GM12878 (cell line): ENCODE results near the gene NPR2. TPM values are rescaled to one million over a fixed set of nuclear protein-coding genes. Genes with fewer than 3 reads are reported as not detected.

ENCODE experiments used
- ATAC-seq: fragments of 200-7000 bp; cut with Tn5 transposase; 3 replicates; pipeline ENCODE4 v1.9.1; 2020; ENCODE audit warnings: mild to moderate bottlenecking, moderate library complexity
- BruUV-seq: library from RNA; stranded (reverse); fragments of 400-500 nt; replicated peaks from 2 replicates; lab custom pipeline; 2021; lab: Mats Ljungman, UMichigan
- CTCF ChIA-PET: fragments of 300-600 bp; sonication (Branson Sonifier 250); formaldehyde crosslinking; extraction: SDS; loops from one replicate; lab custom pipeline; 2021; ENCODE audit warnings: inconsistent platforms; lab: Yijun Ruan, JAX
- POLR2A ChIA-PET: fragments of 350-600 bp; formaldehyde crosslinking; extraction: SDS; loops from one replicate; lab custom pipeline; 2021; ENCODE audit warnings: inconsistent platforms; lab: Charles Lee
- RAD21 ChIA-PET: fragments of 300-600 bp; sonication (Branson Sonifier 250); formaldehyde crosslinking; loops from one replicate; lab custom pipeline; 2023; ENCODE audit warnings: antibody characterized with exemption; ENCODE audit not compliant: unreplicated experiment; lab: Charles Lee
- SMC1A ChIA-PET: fragments of 300-600 bp; sonication (Branson Sonifier 250); formaldehyde crosslinking; loops from one replicate; lab custom pipeline; 2023; ENCODE audit not compliant: unreplicated experiment, uncharacterized antibody; lab: Charles Lee
- DNase-seq: peaks from one replicate; pipeline ENCODE4 v3.0.0-alpha.2; 2011; ENCODE audit warnings: low read depth, low spot score
- FAIRE-seq: peaks from 3 replicates; lab custom pipeline; 2011; peaks lifted over from hg19 to GRCh38; lab: Jason Lieb, UNC
- H2AFZ ChIP-seq: 2 replicates; pipeline ENCODE4 v1.6.0; 2011; ENCODE audit warnings: low read depth, low read length, control low read depth; ENCODE audit not compliant: control insufficient read depth
- H3K27ac ChIP-seq: 2 replicates; pipeline ENCODE4 v1.5.1; 2011; ENCODE audit warnings: control low read depth; ENCODE audit not compliant: control insufficient read depth, insufficient read depth
- H3K27me3 ChIP-seq, 2 experiments: replicated peaks in 1 of 2; 2 replicates each; pipeline versions ENCODE4 v1.6.0 to v1.6.1; 2011; ENCODE audit warnings: low read length in 1 of 2; ENCODE audit not compliant: control insufficient read depth in 2 of 2, insufficient read depth in 2 of 2
- H3K36me3 ChIP-seq, 2 experiments: 2 replicates each; pipeline ENCODE4 v1.5.1; 2011; ENCODE audit warnings: low read length in 1 of 2; ENCODE audit not compliant: control insufficient read depth in 2 of 2, insufficient read depth in 2 of 2
- H3K4me1 ChIP-seq: 2 replicates; pipeline ENCODE4 v1.6.1; 2011; ENCODE audit warnings: mild to moderate bottlenecking, low read length, moderate library complexity, mixed read lengths; ENCODE audit not compliant: control insufficient read depth, insufficient read depth
- H3K4me2 ChIP-seq: 2 replicates; pipeline ENCODE4 v1.6.0; 2011; ENCODE audit warnings: control low read depth; ENCODE audit not compliant: control insufficient read depth, insufficient read depth
- H3K4me3 ChIP-seq: fragments of 200-600 bp; sonication (generic); 2 replicates; pipeline ENCODE4 v1.5.1; 2016
- H3K79me2 ChIP-seq: 2 replicates; pipeline ENCODE4 v1.6.0; 2011; ENCODE audit warnings: low read length; ENCODE audit not compliant: control insufficient read depth, insufficient read depth
- H3K9ac ChIP-seq: 2 replicates; pipeline ENCODE4 v1.8.0; 2011; ENCODE audit warnings: low read length, control low read depth, mixed read lengths; ENCODE audit not compliant: control insufficient read depth, insufficient read depth
- H3K9me3 ChIP-seq: replicated peaks from 3 replicates; pipeline ENCODE4 v1.5.1; 2011; ENCODE audit warnings: mild to moderate bottlenecking, low read length; ENCODE audit not compliant: control insufficient read depth, insufficient read depth
- H4K20me1 ChIP-seq: 2 replicates; pipeline ENCODE4 v1.6.0; 2011; ENCODE audit not compliant: control insufficient read depth, insufficient read depth
- CHD1 ChIP-seq: IDR thresholded peaks from 2 replicates; pipeline ENCODE4 v1.6.1; 2012; ENCODE audit warnings: low read depth, low read length, improper control_type of control experiment
- E4F1 ChIP-seq: fragments of 450-650 bp; IDR thresholded peaks from 2 replicates; pipeline ENCODE4 v1.6.1; 2018; ENCODE audit warnings: borderline replicate concordance, mild to moderate bottlenecking; ENCODE audit not compliant: partially characterized antibody
- HCFC1 ChIP-seq: fragments of 150-350 bp; IDR thresholded peaks from 2 replicates; pipeline ENCODE4 v1.6.1; 2014; ENCODE audit warnings: low read length
- IKZF2 ChIP-seq, 2 experiments: fragments of 450-650 bp; IDR thresholded peaks; 2 replicates each; pipeline ENCODE4 v1.6.1; 2017; ENCODE audit warnings: mild to moderate bottlenecking in 2 of 2, moderate library complexity in 2 of 2
- KAT2A ChIP-seq: conservative IDR thresholded peaks from 2 replicates; pipeline ENCODE4 v1.6.1; 2011; ENCODE audit warnings: low read depth, low read length; ENCODE audit not compliant: control insufficient read depth
- MTA3 ChIP-seq: IDR thresholded peaks from 2 replicates; pipeline ENCODE4 v1.6.1; 2012; ENCODE audit warnings: low read length, inconsistent platforms, borderline replicate concordance
- NFIC ChIP-seq: IDR thresholded peaks from 2 replicates; pipeline ENCODE4 v1.6.1; 2012; ENCODE audit warnings: low read depth, mild to moderate bottlenecking, inconsistent platforms, low read length, moderate library complexity
- NR2C2 ChIP-seq: IDR thresholded peaks from 2 replicates; pipeline ENCODE4 v1.6.1; 2011; ENCODE audit warnings: borderline replicate concordance, low read depth; ENCODE audit not compliant: control insufficient read depth, insufficient read length
- NR2F1 ChIP-seq: fragments of 450-650 bp; conservative IDR thresholded peaks from 2 replicates; pipeline ENCODE4 v1.6.1; 2017; ENCODE audit warnings: mild to moderate bottlenecking
- RAD21 ChIP-seq: IDR thresholded peaks from 2 replicates; pipeline ENCODE4 v1.6.1; 2011; ENCODE audit warnings: mild to moderate bottlenecking, low read depth, low read length, moderate library complexity; ENCODE audit not compliant: insufficient read depth
- SMAD5 ChIP-seq: IDR thresholded peaks from 2 replicates; pipeline ENCODE4 v1.6.1; 2016; ENCODE audit warnings: antibody characterized with exemption, low read depth
- SRF ChIP-seq, 2 experiments: IDR thresholded peaks; 2 replicates each; pipeline ENCODE4 v1.6.1; 2011; ENCODE audit warnings: low read depth in 2 of 2, low read length in 2 of 2, mild to moderate bottlenecking in 1 of 2, moderate library complexity in 1 of 2
- WGBS: methylation state at CpG from one replicate; pipeline ENCODE4 v1.1.6; 2016; ENCODE audit warnings: low lambda C conversion rate; ENCODE audit not compliant: insufficient replicate concordance, insufficient coverage; ENCODE audit errors: missing lambda C conversion rate; 5-methylcytosine and 5-hydroxymethylcytosine counted together
- in situ Hi-C: fragments of 300-500 bp; cut with MboI; formaldehyde crosslinking; loops from 9 replicates; pipeline ENCODE4 v1.14.3; 2018; ENCODE audit warnings: mixed read lengths
- intact Hi-C: fragments of 100-400 bp; cut with micrococcal nuclease; formaldehyde crosslinking; loops from one replicate; pipeline ENCODE4 v1.14.2; 2022; ENCODE audit not compliant: unreplicated experiment
- polyA plus RNA-seq, 11 experiments: library from polyadenylated mRNA; depleted of rRNA in 4 of 11; unstranded in 6 of 11; stranded (reverse) in 5 of 11; fragments of >200 nt; fragmentation: Nextera tagmentation in 4 of 11; fragmentation: Illumina TruSeq in 1 of 11; extraction: Ambion mirVana in 4 of 11; extraction: Trizol in 1 of 11; gene quantifications; 1 replicate in 1 of 11; 2 replicates in 10 of 11; pipeline versions ENCODE4 v1.2.1 to v1.2.3, GENCODE V29; 2011 to 2016; ENCODE audit warnings: inconsistent platforms in 2 of 11, missing spikeins in 2 of 11, low read depth in 1 of 11
- total RNA-seq, 4 experiments: library from RNA; depleted of rRNA in 3 of 4; stranded (reverse); fragments of >200 nt in 3 of 4; fragmentation: Illumina TruSeq in 1 of 4; extraction: Trizol in 1 of 4; gene quantifications; 2 replicates each; pipeline versions ENCODE4 v1.2.1 to v1.2.3, GENCODE V29; 2013 to 2021

The NPR2 gene
- total and polyA plus RNA-seq, 10 of the 15 experiments (the other 5 are each of a cell fraction or from before 2014, with no cell fraction given), result 2.0 to 20.9 (median 6.8) TPM

- Histone ChIP-seq H3K27me3 (no peaks in the 10 kb centered on the region), H3K9me3 (no peaks in the 10 kb centered on the region), H3K4me3 (no peak overlapping the region), H3K4me1 (peaks cover 61% of the 10 kb centered on the region)
- intact Hi-C loops, result no loop called here
- BruUV-seq, result no TSS peak
- TF ChIP-seq KAT2A (no peak), HCFC1 (no peak), RAD21 (no peak)
- TF ChIP-seq, all 136 proteins: peak for 0
- H3K27ac ChIP-seq, result no peak overlapping the region
- ChIA-PET CTCF (interaction anchor here (1.5 to 5.4 kb wide), 3 partner anchors 8 to 15 kb away, joined by 4 to 49 read pairs (median 10); partner anchors contain the start of genes FAM221B and TMEM8B), POLR2A (interaction anchor here (1.8 to 8.0 kb wide), 2 partner anchors 8 to 29 kb away, joined by 8 to 80 read pairs; partner anchors contain the start of gene SPAG8), RAD21 (interaction anchor here (4.7 kb wide), 1 partner anchor 8 kb away, joined by 41 read pairs; no protein-coding TSS in a partner anchor), SMC1A (interaction anchor here (1.2 to 7.9 kb wide), 2 partner anchors 7 to 183 kb away, joined by 3 to 118 read pairs; no protein-coding TSS in a partner anchor)
- H3K36me3 ChIP-seq, result no peaks in the 10 kb centered on the region
- no peak for ATAC-seq
- in situ Hi-C loops, result no loop called here
- no peaks in the 10 kb centered on the region for H3K79me2 ChIP-seq
- H3K9ac ChIP-seq, result no peak overlapping the region
- 98% methylated on average over 5 of the region's 5 CpGs for WGBS
- H2AFZ ChIP-seq, result no peak overlapping the region
- no peak overlapping the region for H3K4me2 ChIP-seq
- H4K20me1 ChIP-seq, result no peaks in the 10 kb centered on the region
- no peak for DNase-seq
- no peak for FAIRE-seq
Observed at GRCh38 chr9:35841645-35841900, 50.2 kb downstream of the NPR2 start.

GRCh38 chr9:35842020-35842745, 50.8 kb downstream of the NPR2 start:
- H3K36me3 ChIP-seq, result no peaks in the 10 kb centered on the region
- H3K4me1 ChIP-seq, result peaks cover 67% of the 10 kb centered on the region
- SMC1A ChIA-PET, result interaction anchor here (0.7 to 7.9 kb wide), 3 partner anchors 8 to 184 kb away, joined by 3 to 118 read pairs (median 3); no protein-coding TSS in a partner anchor
- DNase-seq, result no peak
- RAD21 ChIA-PET, result interaction anchor here (0.9 to 4.7 kb wide), 4 partner anchors 8 to 40 kb away, joined by 3 to 41 read pairs (median 4); no protein-coding TSS in a partner anchor
- H3K27me3 ChIP-seq, result no peaks in the 10 kb centered on the region
- peak overlapping the region; percentile 21; the same call in 1 of the 2 replicates for H2AFZ ChIP-seq
- ATAC-seq, result peak; percentile 50
- H3K79me2 ChIP-seq, result no peaks in the 10 kb centered on the region
- in situ Hi-C loops, result no loop called here
- peak overlapping the region; percentile 75 for H3K27ac ChIP-seq
- no peaks in the 10 kb centered on the region for H4K20me1 ChIP-seq
- H3K9me3 ChIP-seq, result no peaks in the 10 kb centered on the region
- BruUV-seq, result no TSS peak
- no peak for FAIRE-seq
- CTCF ChIA-PET, result interaction anchor here (0.9 to 5.4 kb wide), 4 partner anchors 8 to 28 kb away, joined by 3 to 49 read pairs (median 7); partner anchors contain the start of genes FAM221B, HINT2 and TMEM8B
- H3K4me3 ChIP-seq, result no peak overlapping the region
- 79% methylated on average over 17 of the region's 17 CpGs for WGBS
- POLR2A ChIA-PET, result interaction anchor here (0.6 to 8.0 kb wide), 3 partner anchors 9 to 414 kb away, joined by 8 to 80 read pairs (median 9); partner anchors contain the start of gene SPAG8
- H3K9ac ChIP-seq, result no peak overlapping the region
- H3K4me2 ChIP-seq, result peak overlapping the region; percentile 67
- intact Hi-C loops, result loop anchor here (1.0 kb wide), 1 partner anchor 8 kb away; no protein-coding TSS in a partner anchor
- TF ChIP-seq SRF (IDR thresholded peaks at IDR 0.05; ENCODE audit: low read depth in 2 of 2, low read length in 2 of 2) (no peak), NR2C2 (no peak), E4F1 (no peak), CHD1 (no peak), NR2F1 (no peak), SMAD5 (no peak), IKZF2 (IDR thresholded peaks at IDR 0.05) (0 out of 4 replicates have a peak, but pooled peaks of 1 of the 2 experiments have one; percentile 13), MTA3 (no peak), NFIC (no peak; the same call in 1 of the 2 replicates)
